PC-9 (cell line): ENCODE results near the gene IVNS1ABP. TPM values are rescaled to one million over a fixed set of nuclear protein-coding genes. Genes with fewer than 3 reads are reported as not detected.

Experiments used
- BruUV-seq: library from RNA; stranded (reverse); fragments of 400-500 nt; replicated peaks from 2 replicates; lab custom pipeline; 2021; lab: Mats Ljungman, UMichigan
- CTCF ChIA-PET: fragments of 300-600 bp; sonication (Branson Sonifier 250); formaldehyde crosslinking; loops from one replicate; lab custom pipeline; 2022; ENCODE audit warnings: antibody characterized with exemption; lab: Charles Lee
- POLR2A ChIA-PET: fragments of 300-600 bp; sonication (Branson Sonifier 250); formaldehyde crosslinking; loops from one replicate; lab custom pipeline; 2022; ENCODE audit warnings: antibody characterized with exemption; ENCODE audit not compliant: unreplicated experiment; lab: Charles Lee
- DNase-seq, 2 experiments: peaks; one replicate each; pipeline versions ENCODE4 v3.0.0 to v3.0.0-alpha.2; 2015 to 2022; ENCODE audit warnings: mixed read lengths in 1 of 2
- H2AFZ ChIP-seq: fragments of 200-600 bp; sonication (generic); 2 replicates; pipeline ENCODE4 v1.8.1; 2017; ENCODE audit warnings: antibody characterized with exemption
- H3F3A ChIP-seq: fragments of 200-600 bp; sonication (generic); 2 replicates; pipeline ENCODE4 v1.8.1; 2017; ENCODE audit warnings: antibody characterized with exemption, mild to moderate bottlenecking, low read depth; ENCODE audit not compliant: insufficient read depth
- H3K27ac ChIP-seq: fragments of 200-600 bp; sonication (generic); 2 replicates; pipeline ENCODE4 v1.6.1; 2016; ENCODE audit warnings: mixed run types
- H3K27me3 ChIP-seq: fragments of 200-600 bp; sonication (generic); 2 replicates; pipeline ENCODE4 v1.6.1; 2016; ENCODE audit warnings: low read depth, mixed run types; ENCODE audit not compliant: insufficient read depth
- H3K36me3 ChIP-seq: fragments of 200-600 bp; sonication (generic); 2 replicates; pipeline ENCODE4 v1.6.1; 2016; ENCODE audit warnings: low read depth, mixed run types
- H3K4me1 ChIP-seq: fragments of 200-600 bp; sonication (generic); replicated peaks from 2 replicates; pipeline ENCODE4 v1.6.1; 2016; ENCODE audit warnings: mixed run types; ENCODE audit not compliant: insufficient read depth
- H3K4me2 ChIP-seq: fragments of 200-600 bp; sonication (generic); 2 replicates; pipeline ENCODE4 v1.6.1; 2017; ENCODE audit warnings: mixed run types
- H3K4me3 ChIP-seq: fragments of 200-600 bp; sonication (generic); 2 replicates; pipeline ENCODE4 v1.6.1; 2016; ENCODE audit warnings: mixed run types
- H3K79me2 ChIP-seq: fragments of 200-600 bp; sonication (generic); 2 replicates; pipeline ENCODE4 v1.6.1; 2017; ENCODE audit warnings: low read depth, mixed run types
- H3K9me2 ChIP-seq: fragments of 200-600 bp; sonication (generic); 2 replicates; pipeline ENCODE4 v1.8.1; 2017; ENCODE audit warnings: mild to moderate bottlenecking; ENCODE audit not compliant: insufficient read depth
- H3K9me3 ChIP-seq: fragments of 200-600 bp; sonication (generic); 2 replicates; pipeline ENCODE4 v1.8.1; 2016; ENCODE audit warnings: low read depth; ENCODE audit not compliant: insufficient read depth
- H4K20me1 ChIP-seq: fragments of 200-600 bp; sonication (generic); 2 replicates; pipeline ENCODE4 v1.8.1; 2017; ENCODE audit not compliant: insufficient read depth
- CTCF ChIP-seq: fragments of 200-600 bp; sonication (generic); conservative IDR thresholded peaks from 2 replicates; pipeline ENCODE4 v1.6.1; 2017; ENCODE audit warnings: mixed run types, antibody characterized with exemption, mild to moderate bottlenecking, moderate library complexity
- EZH2 ChIP-seq: fragments of 200-600 bp; sonication (generic); IDR thresholded peaks from 2 replicates; pipeline ENCODE4 v1.8.0; 2017; ENCODE audit warnings: antibody characterized with exemption, low read depth
- intact Hi-C: fragments of 100-400 bp; cut with micrococcal nuclease; formaldehyde crosslinking; loops from one replicate; pipeline ENCODE4 v1.10.0; 2022; ENCODE audit not compliant: unreplicated experiment
- total RNA-seq: library from RNA; stranded (reverse); gene quantifications from 2 replicates; pipeline ENCODE4 v1.2.3, GENCODE V29; 2021

IVNS1ABP gene
- total RNA-seq, 1 experiment from 2014 or later = 38.8 TPM

- CTCF ChIA-PET = no interaction called here
- Histone ChIP-seq H3K4me1 (no peaks in the 10 kb centered on the region), H3F3A (no peaks in the 10 kb centered on the region), H3K27ac (no peak overlapping the region), H3K9me3 (no peaks in the 10 kb centered on the region), H3K36me3 (no peaks in the 10 kb centered on the region), H4K20me1 (no peaks in the 10 kb centered on the region), H3K9me2 (no peaks in the 10 kb centered on the region), H3K27me3 (no peaks in the 10 kb centered on the region), H2AFZ (no peak overlapping the region), H3K79me2 (no peaks in the 10 kb centered on the region), H3K4me2 (no peak overlapping the region), H3K4me3 (no peak overlapping the region)
- POLR2A ChIA-PET = no interaction called here
- intact Hi-C loops = no loop called here
- TF ChIP-seq CTCF (no peak), EZH2 (no peak)
- no TSS peak for BruUV-seq
- DNase-seq = no peak
Measured at GRCh38 chr1:185363205-185363604, 46.2 kb upstream of the IVNS1ABP start.

DNA sequence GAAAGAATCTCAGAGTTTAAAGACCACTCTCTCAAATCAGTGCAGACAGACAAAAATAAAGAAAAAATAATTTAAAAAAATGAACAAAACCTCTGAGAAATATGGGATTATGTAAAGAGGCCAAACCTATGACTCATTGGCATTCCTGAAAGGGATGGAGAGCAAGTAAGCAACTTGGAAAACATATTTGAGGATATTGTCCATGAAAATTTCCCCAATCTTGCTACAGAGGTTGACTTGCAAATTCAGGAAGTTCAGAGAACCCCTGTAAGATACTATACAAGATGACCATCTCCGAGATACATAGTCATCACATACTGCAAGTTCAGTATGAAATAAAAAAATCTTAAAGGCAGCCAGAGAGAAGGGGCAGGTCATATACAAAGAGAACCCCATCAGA is 43.7 kb upstream of the IVNS1ABP start:
- Histone ChIP-seq H4K20me1 (no peaks in the 10 kb centered on the region), H3K4me1 (no peaks in the 10 kb centered on the region), H3K4me2 (no peak overlapping the region), H3K27me3 (no peaks in the 10 kb centered on the region), H3K36me3 (no peaks in the 10 kb centered on the region), H3K9me2 (0 out of 2 replicates have a peak, but pooled peaks cover 6% of the 10 kb centered on the region), H3K27ac (no peak overlapping the region), H3K4me3 (no peak overlapping the region), H2AFZ (no peak overlapping the region), H3K79me2 (no peaks in the 10 kb centered on the region), H3F3A (no peaks in the 10 kb centered on the region), H3K9me3 (no peaks in the 10 kb centered on the region)
- no peak for DNase-seq
- TF ChIP-seq EZH2 = no peak
- intact Hi-C loops = no loop called here
- no TSS peak for BruUV-seq
- CTCF ChIA-PET = no interaction called here
- POLR2A ChIA-PET = no interaction called here

DNA sequence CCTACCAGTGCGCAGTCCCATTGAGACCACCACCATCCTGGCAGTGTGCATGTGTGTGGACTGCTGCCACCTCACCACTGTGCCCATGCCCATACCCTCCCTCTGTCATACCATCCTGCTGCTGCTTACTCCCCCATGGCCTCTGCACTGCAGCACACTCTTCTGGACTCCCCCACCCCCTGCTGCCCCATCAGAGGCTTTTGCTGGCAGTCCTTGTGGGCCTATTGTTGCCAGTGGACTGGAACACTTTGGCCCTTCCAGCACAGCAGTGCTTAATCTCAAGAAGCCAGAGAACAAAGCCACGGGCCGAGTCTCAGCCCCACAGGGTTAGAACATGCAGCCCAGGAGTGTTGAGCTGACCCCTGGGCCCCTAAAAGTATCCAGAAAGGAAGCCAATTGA is 41.9 kb upstream of the IVNS1ABP start:
- Histone ChIP-seq H2AFZ (no peak overlapping the region), H3K4me2 (no peak overlapping the region), H3K4me3 (no peak overlapping the region), H3K79me2 (no peaks in the 10 kb centered on the region), H3K4me1 (no peaks in the 10 kb centered on the region), H3K9me2 (0 out of 2 replicates have a peak, but pooled peaks cover 6% of the 10 kb centered on the region), H3K36me3 (no peaks in the 10 kb centered on the region), H4K20me1 (no peaks in the 10 kb centered on the region), H3K9me3 (no peaks in the 10 kb centered on the region), H3K27me3 (no peaks in the 10 kb centered on the region), H3K27ac (no peak overlapping the region), H3F3A (no peaks in the 10 kb centered on the region)
- ChIA-PET POLR2A (no interaction called here), CTCF (no interaction called here)
- BruUV-seq = no TSS peak
- TF ChIP-seq CTCF (no peak), EZH2 (no peak)
- intact Hi-C loops = no loop called here
- DNase-seq = no peak

DNA sequence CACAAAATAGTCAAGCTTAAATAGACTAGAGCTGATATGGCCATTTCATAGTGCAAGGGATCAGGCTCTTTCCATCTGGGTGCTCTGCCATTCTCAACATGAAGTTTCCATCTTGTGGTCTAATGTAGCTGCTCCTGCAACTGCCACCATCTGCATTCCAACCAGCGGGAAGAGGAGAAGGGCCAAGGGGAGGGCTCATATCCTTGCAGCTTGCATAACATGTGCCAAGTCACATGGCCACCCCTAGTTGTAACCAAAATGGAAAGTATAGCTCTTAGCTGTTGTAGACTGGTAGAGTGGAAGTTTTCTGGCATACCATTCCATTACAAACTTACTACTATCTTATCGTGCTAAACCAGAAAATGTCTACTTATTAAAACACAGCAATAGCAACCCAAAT is 38.9 kb upstream of the IVNS1ABP start:
- DNase-seq = no peak
- Histone ChIP-seq H3K4me1 (no peaks in the 10 kb centered on the region), H3K36me3 (no peaks in the 10 kb centered on the region), H4K20me1 (no peaks in the 10 kb centered on the region), H3F3A (no peaks in the 10 kb centered on the region), H3K27ac (no peak overlapping the region), H3K79me2 (no peaks in the 10 kb centered on the region), H3K9me3 (no peaks in the 10 kb centered on the region), H2AFZ (no peak overlapping the region), H3K4me2 (no peak overlapping the region), H3K27me3 (no peaks in the 10 kb centered on the region), H3K4me3 (no peak overlapping the region), H3K9me2 (0 out of 2 replicates have a peak, but pooled peaks cover 6% of the 10 kb centered on the region)
- ChIA-PET POLR2A (no interaction called here), CTCF (no interaction called here)
- no TSS peak for BruUV-seq
- no peak for TF ChIP-seq CTCF
- intact Hi-C loops = no loop called here
